Measurements from ENCODE around the gene PUS1. TPM values are rescaled to one million over a fixed set of nuclear protein-coding genes. Genes with fewer than 3 reads are reported as not detected.

PUS1 gene
- total RNA-seq, 1 experiment from 2014 or later = 103 TPM

DNA sequence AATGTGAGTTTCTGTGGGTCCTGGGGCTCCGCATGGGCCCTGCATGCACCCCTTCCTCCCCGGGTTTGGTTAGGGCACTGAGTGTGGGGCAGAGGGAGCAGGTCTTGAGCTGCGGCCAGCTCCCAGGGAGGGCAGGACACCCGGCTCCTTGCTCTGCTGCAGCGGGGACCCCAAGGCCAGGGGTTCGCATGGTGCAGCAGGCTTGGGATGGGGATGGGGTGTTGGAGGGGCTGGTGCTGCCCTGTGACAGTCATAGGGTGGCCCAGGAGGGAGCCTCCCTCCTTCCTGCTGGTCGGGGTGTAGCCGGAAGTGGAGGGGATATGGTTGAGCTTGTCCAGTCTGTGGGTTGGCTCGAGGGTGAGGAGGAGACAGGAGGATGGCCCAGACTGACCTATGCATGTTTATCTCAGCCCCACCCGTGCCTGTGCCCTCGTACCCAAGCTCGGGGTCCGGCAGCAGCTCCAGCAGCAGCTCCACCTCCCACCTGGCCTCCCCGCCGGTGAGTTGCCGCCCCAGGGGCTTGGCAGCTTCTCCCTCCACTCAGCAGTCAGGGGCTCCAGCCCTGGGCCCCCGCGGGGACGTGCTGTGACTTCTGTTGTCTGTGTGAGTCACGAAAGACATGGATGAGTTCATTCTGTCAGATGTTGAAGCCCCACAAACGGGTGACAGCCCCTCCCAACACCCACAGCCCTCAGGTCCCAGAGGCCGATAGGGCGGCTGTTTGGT, 18.6 kb upstream of the PUS1 start:
- peak; percentile 28 for DNase-seq (ENCODE audit: low spot score)
- Histone ChIP-seq H3K27ac (ENCODE audit: low read depth, low read length, poor library complexity, severe bottlenecking) (no peak overlapping the region), H3K9me3 (ENCODE audit: low read depth, low read length, poor library complexity, severe bottlenecking) (no peaks in the 10 kb centered on the region), H3K4me1 (ENCODE audit: insufficient read depth, low read length, poor library complexity, severe bottlenecking) (peaks cover 12% of the 10 kb centered on the region), H3K27me3 (replicated peaks; ENCODE audit: insufficient read depth, low read depth, low read length, poor library complexity) (no peaks in the 10 kb centered on the region), H3K4me3 (ENCODE audit: low read depth, low read length, poor library complexity, severe bottlenecking) (no peak overlapping the region), H3K36me3 (ENCODE audit: insufficient read depth, low read length, poor library complexity, severe bottlenecking) (peaks cover 52% of the 10 kb centered on the region)
- POLR2A ChIA-PET (ENCODE audit: low non-redundant PET) = no interaction called here
- TF ChIP-seq EZH2 (IDR thresholded peaks at IDR 0.05; ENCODE audit: borderline replicate concordance, low read depth, low read length, poor library complexity, severe bottlenecking) = no peak
- TF ChIP-seq, protein P1, sequence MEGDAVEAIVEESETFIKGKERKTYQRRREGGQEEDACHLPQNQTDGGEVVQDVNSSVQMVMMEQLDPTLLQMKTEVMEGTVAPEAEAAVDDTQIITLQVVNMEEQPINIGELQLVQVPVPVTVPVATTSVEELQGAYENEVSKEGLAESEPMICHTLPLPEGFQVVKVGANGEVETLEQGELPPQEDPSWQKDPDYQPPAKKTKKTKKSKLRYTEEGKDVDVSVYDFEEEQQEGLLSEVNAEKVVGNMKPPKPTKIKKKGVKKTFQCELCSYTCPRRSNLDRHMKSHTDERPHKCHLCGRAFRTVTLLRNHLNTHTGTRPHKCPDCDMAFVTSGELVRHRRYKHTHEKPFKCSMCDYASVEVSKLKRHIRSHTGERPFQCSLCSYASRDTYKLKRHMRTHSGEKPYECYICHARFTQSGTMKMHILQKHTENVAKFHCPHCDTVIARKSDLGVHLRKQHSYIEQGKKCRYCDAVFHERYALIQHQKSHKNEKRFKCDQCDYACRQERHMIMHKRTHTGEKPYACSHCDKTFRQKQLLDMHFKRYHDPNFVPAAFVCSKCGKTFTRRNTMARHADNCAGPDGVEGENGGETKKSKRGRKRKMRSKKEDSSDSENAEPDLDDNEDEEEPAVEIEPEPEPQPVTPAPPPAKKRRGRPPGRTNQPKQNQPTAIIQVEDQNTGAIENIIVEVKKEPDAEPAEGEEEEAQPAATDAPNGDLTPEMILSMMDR (conservative IDR thresholded peaks at IDR 0.05; ENCODE audit: low read depth, low read length) = no peak
- CTCF ChIA-PET = interaction anchor here (0.5 kb wide), 1 partner anchor 311 kb away, joined by 8 read pairs; no protein-coding TSS in a partner anchor
- intact Hi-C loops (cut with micrococcal nuclease; ENCODE audit: unreplicated experiment) = no loop called here
- BruUV-seq (replicated peaks) = no TSS peak

DNA sequence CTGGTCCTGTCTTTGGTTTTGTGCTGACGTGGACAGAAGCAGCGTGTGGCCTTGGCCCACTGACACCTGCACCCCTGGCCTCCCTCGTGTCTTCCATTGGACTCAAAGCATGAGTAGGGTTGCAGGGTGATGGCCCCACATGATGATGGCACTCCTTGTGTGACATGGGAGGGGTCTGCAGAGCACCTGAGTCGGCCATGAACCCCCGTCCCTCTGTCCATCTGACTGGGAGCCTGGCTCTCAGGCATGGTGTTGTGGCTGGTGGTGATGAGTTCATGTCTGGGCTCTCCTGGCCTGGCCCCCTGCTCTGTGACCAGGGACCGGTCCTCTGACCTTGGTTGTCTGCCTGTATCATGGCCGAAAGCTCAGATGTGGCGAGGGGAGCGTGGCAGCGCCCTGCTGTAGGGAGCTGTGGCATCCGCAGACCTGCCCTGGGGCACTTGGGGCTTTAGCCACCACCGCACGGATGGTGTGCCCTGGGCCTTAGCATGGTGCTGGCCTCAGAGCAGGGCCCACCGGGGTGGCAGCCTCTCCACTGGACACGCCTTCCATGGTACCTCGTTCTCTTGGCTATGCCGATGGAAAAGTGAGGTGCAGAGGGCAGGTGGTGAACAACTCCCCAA, 17.9 kb upstream of the PUS1 start:
- peaks cover 12% of the 10 kb centered on the region for H3K4me1 ChIP-seq (ENCODE audit: insufficient read depth, low read length, poor library complexity, severe bottlenecking)
- no peak overlapping the region for H3K27ac ChIP-seq (ENCODE audit: low read depth, low read length, poor library complexity, severe bottlenecking)
- no peak for DNase-seq (ENCODE audit: low spot score)
- no TSS peak for BruUV-seq (replicated peaks)
- ChIA-PET CTCF (no interaction called here), POLR2A (ENCODE audit: low non-redundant PET) (no interaction called here)
- TF ChIP-seq, protein P1 (conservative IDR thresholded peaks at IDR 0.05; ENCODE audit: low read depth, low read length) = no peak
- no peak for TF ChIP-seq EZH2 (IDR thresholded peaks at IDR 0.05; ENCODE audit: borderline replicate concordance, low read depth, low read length, poor library complexity, severe bottlenecking)
- no peaks in the 10 kb centered on the region for H3K9me3 ChIP-seq (ENCODE audit: low read depth, low read length, poor library complexity, severe bottlenecking)
- no peaks in the 10 kb centered on the region for H3K27me3 ChIP-seq (replicated peaks; ENCODE audit: insufficient read depth, low read depth, low read length, poor library complexity)
- intact Hi-C loops (cut with micrococcal nuclease; ENCODE audit: unreplicated experiment) = no loop called here
- H3K36me3 ChIP-seq (ENCODE audit: insufficient read depth, low read length, poor library complexity, severe bottlenecking) = peaks cover 58% of the 10 kb centered on the region
- no peak overlapping the region for H3K4me3 ChIP-seq (ENCODE audit: low read depth, low read length, poor library complexity, severe bottlenecking)

- H3K27me3 ChIP-seq (replicated peaks; ENCODE audit: insufficient read depth, low read depth, low read length, poor library complexity) = no peaks in the 10 kb centered on the region
- no TSS peak for BruUV-seq (replicated peaks)
- intact Hi-C loops (cut with micrococcal nuclease; ENCODE audit: unreplicated experiment) = no loop called here
- no peak overlapping the region for H3K4me3 ChIP-seq (ENCODE audit: low read depth, low read length, poor library complexity, severe bottlenecking)
- no peaks in the 10 kb centered on the region for H3K9me3 ChIP-seq (ENCODE audit: low read depth, low read length, poor library complexity, severe bottlenecking)
- ChIA-PET CTCF (no interaction called here), POLR2A (ENCODE audit: low non-redundant PET) (no interaction called here)
- DNase-seq (ENCODE audit: low spot score) = no peak
- peaks cover 12% of the 10 kb centered on the region for H3K4me1 ChIP-seq (ENCODE audit: insufficient read depth, low read length, poor library complexity, severe bottlenecking)
- TF ChIP-seq EZH2 (IDR thresholded peaks at IDR 0.05; ENCODE audit: borderline replicate concordance, low read depth, low read length, poor library complexity, severe bottlenecking) = no peak
- TF ChIP-seq, protein P1 (conservative IDR thresholded peaks at IDR 0.05; ENCODE audit: low read depth, low read length) = no peak
- peaks cover 63% of the 10 kb centered on the region for H3K36me3 ChIP-seq (ENCODE audit: insufficient read depth, low read length, poor library complexity, severe bottlenecking)
- peak overlapping the region; percentile 65 for H3K27ac ChIP-seq (ENCODE audit: low read depth, low read length, poor library complexity, severe bottlenecking)
Measured at GRCh38 chr12:131911851-131912477, 17.1 kb upstream of the PUS1 start.

Measured in A673 (cell line).